Activated CD4-positive, alpha-beta T cell treated with anti-CD3 and anti-CD28 coated beads for 36 hours (primary cell): Measurements from ENCODE around the gene GNE. TPM values are rescaled to one million over a fixed set of nuclear protein-coding genes. Genes with fewer than 3 reads are reported as not detected.
"Not testable (repeated sequence)": the region's sequence is repeated elsewhere in the genome, so short reads cannot be mapped to it uniquely, and the experiment has no call there.

Experiments
- ATAC-seq: fragments of 200-7000 bp; cut with Tn5 transposase; one replicate; pipeline ENCODE4 v1.10.0; 2021; ENCODE audit warnings: mild to moderate bottlenecking, moderate library complexity
- CTCF ChIA-PET: fragments of 350-600 bp; sonication (Branson Sonifier 250); formaldehyde crosslinking; loops from one replicate; lab custom pipeline; 2021; ENCODE audit warnings: antibody characterized with exemption; lab: Charles Lee
- POLR2A ChIA-PET: fragments of 350-600 bp; sonication (Branson Sonifier 250); formaldehyde crosslinking; loops from one replicate; lab custom pipeline; 2021; ENCODE audit warnings: antibody characterized with exemption, inconsistent platforms; lab: Charles Lee
- DNase-seq: peaks from one replicate; pipeline ENCODE4 v3.0.0-alpha.2; 2020
- H3K27ac Mint-ChIP-seq: one replicate; pipeline ENCODE4 v1.8.0; 2021; ENCODE audit warnings: mixed read lengths
- H3K27me3 Mint-ChIP-seq: one replicate; pipeline ENCODE4 v1.8.0; 2021; ENCODE audit warnings: mixed read lengths
- H3K36me3 Mint-ChIP-seq: one replicate; pipeline ENCODE4 v1.8.0; 2021; ENCODE audit warnings: low read depth, mixed read lengths
- H3K4me1 Mint-ChIP-seq: one replicate; pipeline ENCODE4 v1.8.0; 2021; ENCODE audit warnings: mixed read lengths
- H3K4me3 Mint-ChIP-seq: one replicate; pipeline ENCODE4 v1.8.0; 2021; ENCODE audit warnings: mild to moderate bottlenecking, moderate library complexity, mixed read lengths
- H3K9me3 Mint-ChIP-seq: one replicate; pipeline ENCODE4 v1.8.0; 2021; ENCODE audit warnings: low read depth, mixed read lengths
- intact Hi-C, 2 experiments: fragments of 100-400 bp; cut with DNase I in 1 of 2; cut with micrococcal nuclease in 1 of 2; formaldehyde crosslinking; loops; one replicate each; pipeline versions ENCODE4 v1.14.2 to v1.15.1; 2022 to 2024; cut with DNase I, micrococcal nuclease
- total RNA-seq, 2 experiments: library from RNA; stranded (reverse); gene quantifications; one replicate each; pipeline ENCODE4 v1.2.3, GENCODE V29; 2021

GNE gene
- total RNA-seq, 2 experiments from 2014 or later: 17.0 to 19.0 TPM

DNA sequence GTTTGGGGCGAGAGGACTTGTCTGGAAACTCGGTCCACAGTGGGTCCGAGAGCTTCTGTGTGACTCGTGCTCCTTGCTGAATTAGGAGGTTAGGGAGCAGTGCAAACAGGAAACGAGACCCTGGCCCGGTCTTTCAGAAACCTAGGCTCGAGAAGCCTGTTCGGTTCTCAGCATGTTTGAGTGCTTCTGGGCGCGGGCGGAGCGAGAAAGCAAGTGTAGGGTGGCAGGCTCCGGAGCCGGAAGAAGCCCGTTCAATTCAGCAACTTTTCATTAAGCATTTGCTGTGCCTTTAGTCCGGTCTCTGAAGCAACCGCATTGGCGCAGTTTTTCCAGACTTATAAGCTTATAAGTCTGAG is 67.0 kb downstream of the GNE start:
- POLR2A ChIA-PET: interaction anchor here (1.0 to 1.4 kb wide), 3 partner anchors 48 to 209 kb away, joined by 3 to 6 read pairs (median 5); partner anchors contain the start of genes GLIPR2 and RNF38
- Mint-ChIP-seq H3K27ac (peak overlapping the region; percentile 88), H3K36me3 (peaks cover 29% of the 10 kb centered on the region), H3K4me3 (peak overlapping the region; percentile 95), H3K9me3 (no peaks in the 10 kb centered on the region), H3K4me1 (peaks cover 45% of the 10 kb centered on the region), H3K27me3 (no peaks in the 10 kb centered on the region)
- intact Hi-C loops: loop anchor here (1.0 to 10.0 kb wide), 8 partner anchors 16 to 1294 kb away; partner anchors contain the start of genes ATOSB (in 1 of the 2), CCDC107 (in 1 of the 2), CREB3 (in 1 of the 2) and GNE (in 1 of the 2)
- CTCF ChIA-PET: interaction anchor here (0.6 to 5.2 kb wide), 26 partner anchors 9 to 247 kb away, joined by 3 to 38 read pairs (median 4); partner anchors contain the start of gene CCIN
- ATAC-seq (peak; percentile 5), DNase-seq (peak; percentile 65)

DNA sequence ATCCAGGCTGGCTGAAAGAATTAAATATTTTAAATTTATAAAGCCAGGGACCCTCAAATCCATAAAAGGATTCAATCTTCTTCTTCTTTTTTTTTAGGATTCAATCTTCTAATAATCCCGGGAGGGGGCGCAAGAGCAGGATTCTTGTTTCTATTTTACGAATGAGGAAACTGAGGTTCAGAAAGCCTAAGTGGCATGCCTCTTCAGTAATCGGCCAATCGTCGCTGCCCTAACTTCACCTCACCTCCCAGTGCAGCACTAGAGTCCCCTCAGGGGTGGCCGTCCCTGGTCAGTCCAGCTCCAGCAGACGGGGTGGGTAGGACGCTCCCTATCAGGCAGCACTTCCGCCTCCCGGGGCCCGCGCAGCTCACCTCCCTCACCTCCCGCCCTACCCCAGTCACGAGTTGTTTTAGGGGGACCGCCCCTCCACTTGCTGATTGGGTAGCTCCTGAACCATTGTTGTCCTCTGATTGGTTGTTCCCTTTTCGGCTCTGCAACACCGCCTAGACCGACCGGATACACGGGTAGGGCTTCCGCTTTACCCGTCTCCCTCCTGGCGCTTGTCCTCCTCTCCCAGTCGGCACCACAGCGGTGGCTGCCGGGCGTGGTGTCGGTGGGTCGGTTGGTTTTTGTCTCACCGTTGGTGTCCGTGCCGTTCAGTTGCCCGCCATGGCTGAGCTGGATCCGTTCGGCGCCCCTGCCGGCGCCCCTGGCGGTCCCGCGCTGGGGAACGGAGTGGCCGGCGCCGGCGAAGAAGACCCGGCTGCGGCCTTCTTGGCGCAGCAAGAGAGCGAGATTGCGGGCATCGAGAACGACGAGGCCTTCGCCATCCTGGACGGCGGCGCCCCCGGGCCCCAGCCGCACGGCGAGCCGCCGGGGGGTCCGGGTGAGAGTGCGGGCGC is 67.6 kb downstream of the GNE start, which contains the start of gene CLTA:
Gene CLTA, plus strand, starts transcription at position 534 of the 902 bp plus-strand sequence. Its CDS starts 136 bp downstream, at position 670.
- DNase-seq: peak; percentile 96
- ChIA-PET POLR2A (interaction anchor here (0.6 to 1.9 kb wide), 11 partner anchors 12 to 1735 kb away, joined by 3 to 8 read pairs (median 3); partner anchors contain the start of genes GLIPR2 and RNF38), CTCF (interaction anchor here (0.5 to 5.2 kb wide), 45 partner anchors 9 to 1181 kb away, joined by 3 to 38 read pairs (median 4); partner anchors contain the start of genes CCIN and RECK)
- intact Hi-C loops: loop anchor here (1.0 to 10.0 kb wide), 15 partner anchors 16 to 1294 kb away; partner anchors contain the start of genes GNE (in 2 of the 2), ATOSB (in 1 of the 2), CCDC107 (in 1 of the 2) and CREB3 (in 1 of the 2)
- H3K4me1 Mint-ChIP-seq: peaks cover 45% of the 10 kb centered on the region
- peaks cover 29% of the 10 kb centered on the region for H3K36me3 Mint-ChIP-seq
- H3K4me3 Mint-ChIP-seq: peak within 1 kb of the TSS; percentile 95
- peak within 1 kb of the TSS; percentile 88 for H3K27ac Mint-ChIP-seq
- no peaks in the 10 kb centered on the region for H3K27me3 Mint-ChIP-seq
- peak; percentile 99 for ATAC-seq
- H3K9me3 Mint-ChIP-seq: no peaks in the 10 kb centered on the region

DNA sequence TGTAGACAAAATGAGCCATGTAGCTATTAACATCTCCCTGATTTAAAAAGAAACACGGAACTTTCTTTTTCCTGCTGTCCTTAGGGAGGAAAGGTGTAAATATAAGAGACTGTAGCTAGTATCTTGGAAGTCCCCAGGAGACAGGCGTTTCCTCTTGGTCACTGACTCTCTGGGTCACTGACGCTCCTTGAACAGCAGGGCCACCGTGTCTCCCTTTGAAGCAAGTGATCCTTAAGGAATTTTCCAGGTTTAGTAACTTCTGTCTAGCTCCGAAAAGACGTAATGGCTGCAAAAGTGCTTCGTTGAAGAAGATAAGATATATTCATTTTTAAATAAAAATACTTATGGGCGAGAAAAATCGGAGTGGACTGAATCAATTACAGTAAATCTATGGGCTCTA is 68.3 kb downstream of the GNE start:
- Mint-ChIP-seq H3K4me3 (peak overlapping the region; percentile 95), H3K9me3 (no peaks in the 10 kb centered on the region), H3K27me3 (no peaks in the 10 kb centered on the region), H3K27ac (no peak overlapping the region), H3K36me3 (peaks cover 25% of the 10 kb centered on the region), H3K4me1 (peaks cover 38% of the 10 kb centered on the region)
- ChIA-PET CTCF (interaction anchor here (0.5 to 5.2 kb wide), 40 partner anchors 8 to 1182 kb away, joined by 3 to 38 read pairs (median 4); partner anchors contain the start of genes CCIN and RECK), POLR2A (interaction anchor here (0.6 to 1.9 kb wide), 9 partner anchors 13 to 211 kb away, joined by 3 to 8 read pairs (median 3); partner anchors contain the start of genes GLIPR2 and RNF38)
- ATAC-seq: no peak
- no peak for DNase-seq
- intact Hi-C loops: loop anchor here (1.0 to 10.0 kb wide), 14 partner anchors 17 to 1295 kb away; partner anchors contain the start of genes GNE (in 2 of the 2), ATOSB (in 1 of the 2), CCDC107 (in 1 of the 2) and GLIPR2 (in 1 of the 2)

DNA sequence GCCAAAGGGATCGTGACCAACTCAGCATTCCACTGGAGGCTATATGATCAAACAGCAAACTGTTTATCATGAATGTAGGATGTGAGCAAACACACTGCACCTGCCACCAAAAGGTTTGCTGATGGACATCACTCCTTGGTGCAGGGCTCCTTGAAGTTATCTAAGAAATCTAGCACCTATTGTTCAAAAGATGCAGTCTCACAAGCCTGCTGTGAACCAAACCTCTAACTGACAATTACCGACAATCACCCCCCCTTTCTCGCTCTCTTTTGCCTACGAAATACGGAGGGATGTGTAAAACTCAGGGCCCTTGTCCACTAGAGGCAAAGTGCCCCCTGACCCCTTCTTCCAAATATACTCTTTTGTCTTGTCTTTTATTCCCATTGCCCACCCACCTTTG is 70.0 kb downstream of the GNE start:
- peaks cover 9% of the 10 kb centered on the region for H3K36me3 Mint-ChIP-seq
- H3K9me3 Mint-ChIP-seq: no peaks in the 10 kb centered on the region
- H3K27ac Mint-ChIP-seq: no peak overlapping the region
- CTCF ChIA-PET: interaction anchor here (1.0 to 5.2 kb wide), 3 partner anchors 20 to 298 kb away, joined by 3 to 38 read pairs (median 25); partner anchors contain the start of gene CCIN
- no peaks in the 10 kb centered on the region for H3K27me3 Mint-ChIP-seq
- DNase-seq (no peak), ATAC-seq (no peak)
- no peak overlapping the region for H3K4me3 Mint-ChIP-seq
- POLR2A ChIA-PET: no interaction called here
- intact Hi-C loops: no loop called here
- H3K4me1 Mint-ChIP-seq: peaks cover 21% of the 10 kb centered on the region

DNA sequence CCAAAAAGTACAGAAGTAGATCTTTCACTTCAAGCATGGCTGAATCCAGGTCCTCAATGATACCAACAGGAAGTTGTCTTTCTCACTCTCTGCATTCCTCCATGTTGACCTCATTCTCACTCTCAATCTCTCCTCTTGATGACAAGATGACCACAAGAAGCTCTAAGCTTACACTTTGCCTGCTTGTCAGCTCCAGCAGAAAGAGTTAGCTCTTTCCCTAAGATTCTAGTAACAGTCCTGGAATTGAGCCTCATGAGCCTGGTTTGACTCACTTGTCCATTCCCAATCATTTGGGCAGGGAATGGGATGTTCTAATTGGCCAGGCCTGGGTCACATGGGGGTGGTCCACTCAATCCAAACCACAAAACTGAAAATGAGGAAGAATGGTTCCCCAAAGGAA is 70.8 kb downstream of the GNE start:
- Mint-ChIP-seq H3K27me3 (no peaks in the 10 kb centered on the region), H3K4me1 (peaks cover 14% of the 10 kb centered on the region), H3K27ac (no peak overlapping the region), H3K9me3 (no peaks in the 10 kb centered on the region), H3K4me3 (no peak overlapping the region), H3K36me3 (peaks cover 6% of the 10 kb centered on the region)
- ChIA-PET POLR2A (no interaction called here), CTCF (interaction anchor here (0.6 to 1.0 kb wide), 2 partner anchors 76 to 491 kb away, joined by 3 read pairs; no protein-coding TSS in a partner anchor)
- no peak for DNase-seq
- ATAC-seq: no peak
- intact Hi-C loops: no loop called here

DNA sequence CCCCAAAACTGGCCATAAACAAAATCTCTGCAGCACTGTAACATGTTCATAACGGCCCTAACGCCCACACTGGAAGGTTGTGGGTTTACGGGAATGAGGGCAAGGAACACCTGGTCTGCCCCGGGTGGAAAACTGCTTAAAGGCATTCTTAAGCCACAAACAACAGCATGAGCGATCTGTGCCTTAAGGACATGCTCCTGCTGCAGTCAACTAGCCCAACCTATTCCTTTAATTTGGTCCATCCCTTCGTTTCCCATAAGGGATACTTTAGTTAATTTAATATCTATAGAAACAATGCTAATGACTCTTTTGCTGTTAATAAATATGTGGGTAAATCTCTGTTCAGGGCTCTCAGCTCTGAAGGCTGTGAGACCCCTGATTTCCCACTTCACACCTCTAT is 78.0 kb downstream of the GNE start:
- POLR2A ChIA-PET, intact Hi-C loops, H3K36me3 Mint-ChIP-seq, DNase-seq, H3K27ac Mint-ChIP-seq, H3K4me1 Mint-ChIP-seq, H3K4me3 Mint-ChIP-seq, H3K27me3 Mint-ChIP-seq, ATAC-seq, H3K9me3 Mint-ChIP-seq: not testable (repeated sequence)
- CTCF ChIA-PET: interaction anchor here (0.6 to 0.8 kb wide), 2 partner anchors 40 to 71 kb away, joined by 3 read pairs; no protein-coding TSS in a partner anchor

DNA sequence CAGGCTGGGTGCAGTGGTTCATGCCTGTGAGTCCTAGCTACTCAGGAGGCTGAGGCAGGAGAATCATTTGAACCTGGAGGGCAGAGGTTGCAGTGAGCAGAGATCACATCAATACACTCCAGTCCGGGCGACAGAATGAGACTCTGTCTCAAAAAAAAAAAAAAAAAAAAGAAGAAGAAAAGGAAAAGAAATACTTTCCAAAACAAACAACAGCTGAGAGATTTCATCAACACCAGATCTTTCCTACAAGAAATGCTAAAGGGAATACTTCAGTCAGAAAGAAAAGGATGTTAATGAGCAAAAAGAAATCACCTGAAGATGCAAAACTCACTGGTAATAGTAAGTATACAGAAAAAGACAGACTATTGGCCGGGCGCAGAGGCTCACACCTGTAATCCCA is 80.7 kb downstream of the GNE start:
- DNase-seq: no peak
- Mint-ChIP-seq H3K4me1 (no peaks in the 10 kb centered on the region), H3K36me3 (no peaks in the 10 kb centered on the region), H3K27me3 (no peaks in the 10 kb centered on the region), H3K9me3 (no peaks in the 10 kb centered on the region), H3K4me3 (no peak overlapping the region), H3K27ac (no peak overlapping the region)
- POLR2A ChIA-PET: interaction anchor here (0.7 kb wide), 1 partner anchor 270 kb away, joined by 3 read pairs; no protein-coding TSS in a partner anchor
- no peak for ATAC-seq
- intact Hi-C loops: no loop called here
- CTCF ChIA-PET: interaction anchor here (0.9 to 1.9 kb wide), 2 partner anchors 11 to 78 kb away, joined by 4 to 5 read pairs; no protein-coding TSS in a partner anchor

DNA sequence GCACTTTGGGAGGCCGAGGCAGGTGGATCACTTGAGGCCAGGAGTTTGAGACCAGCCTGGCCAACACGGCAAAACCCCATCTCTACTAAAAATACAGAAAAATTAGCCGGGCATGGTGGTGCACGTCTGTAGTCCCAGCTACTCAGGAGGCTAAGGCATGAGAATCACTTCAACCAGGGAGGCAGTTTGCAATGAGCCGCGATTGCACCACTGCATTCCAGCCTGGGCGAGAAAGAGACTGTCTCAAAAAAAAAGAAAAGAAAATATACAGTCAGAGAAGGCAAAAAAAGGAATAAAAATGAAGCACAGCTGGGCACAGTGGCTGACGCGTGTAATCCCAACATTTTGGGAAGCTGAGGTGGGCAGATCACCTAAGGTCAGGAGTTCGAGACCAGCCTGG is 81.8 kb downstream of the GNE start:
- intact Hi-C loops, H3K27me3 Mint-ChIP-seq, DNase-seq, H3K4me3 Mint-ChIP-seq, ATAC-seq, H3K9me3 Mint-ChIP-seq, H3K4me1 Mint-ChIP-seq, POLR2A ChIA-PET, H3K27ac Mint-ChIP-seq, H3K36me3 Mint-ChIP-seq: not testable (repeated sequence)
- CTCF ChIA-PET: interaction anchor here (1.3 to 1.9 kb wide), 2 partner anchors 73 to 77 kb away, joined by 5 read pairs; no protein-coding TSS in a partner anchor

DNA sequence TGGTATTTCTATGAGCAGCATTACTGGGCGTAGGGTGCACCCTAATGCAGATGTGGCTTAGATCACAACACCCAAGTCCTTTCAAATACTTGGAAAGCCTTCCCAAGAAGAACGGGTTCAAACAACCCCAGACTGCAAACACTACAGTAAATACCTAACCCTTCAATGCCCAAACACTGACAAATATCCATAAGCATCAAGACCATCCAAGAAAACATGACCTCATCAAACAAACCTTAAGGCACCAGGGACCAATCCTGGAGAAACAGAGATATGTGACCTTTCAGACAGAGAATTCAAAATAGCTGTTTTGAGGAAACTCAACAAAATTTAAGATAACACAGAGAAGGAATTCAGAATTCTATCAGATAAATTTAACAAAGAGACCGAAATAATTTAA is 83.0 kb downstream of the GNE start:
- H3K9me3 Mint-ChIP-seq, H3K27me3 Mint-ChIP-seq, ATAC-seq, intact Hi-C loops, H3K4me3 Mint-ChIP-seq, DNase-seq, H3K4me1 Mint-ChIP-seq, H3K36me3 Mint-ChIP-seq, POLR2A ChIA-PET, H3K27ac Mint-ChIP-seq: not testable (repeated sequence)
- CTCF ChIA-PET: interaction anchor here (1.2 to 1.6 kb wide), 3 partner anchors 8 to 72 kb away, joined by 3 to 5 read pairs (median 5); partner anchors contain the start of gene CLTA

DNA sequence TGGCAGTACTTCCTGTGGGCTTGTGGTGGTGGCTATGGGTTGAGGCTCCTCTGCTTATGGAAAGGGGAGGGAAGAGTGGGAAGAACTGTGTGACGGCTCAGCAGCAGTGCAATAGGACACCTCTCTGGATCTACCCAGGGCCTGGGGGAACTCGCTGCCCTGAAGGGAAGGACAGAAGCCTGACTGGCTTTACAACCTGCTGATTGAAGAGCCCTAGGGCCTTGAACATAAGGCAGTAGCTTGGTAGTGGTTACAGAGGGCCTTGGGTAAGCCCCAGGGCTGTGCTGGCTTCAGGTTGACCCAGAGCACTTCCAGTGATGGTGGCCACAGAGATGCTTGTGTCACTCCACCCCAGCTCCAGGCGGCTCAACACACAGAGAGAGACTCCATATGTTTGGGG is 83.5 kb downstream of the GNE start:
- ChIA-PET CTCF (interaction anchor here (1.2 to 1.6 kb wide), 2 partner anchors 8 to 15 kb away, joined by 3 to 5 read pairs; partner anchors contain the start of gene CLTA), POLR2A (no interaction called here)
- H3K27me3 Mint-ChIP-seq: no peaks in the 10 kb centered on the region
- H3K36me3 Mint-ChIP-seq: no peaks in the 10 kb centered on the region
- H3K4me1 Mint-ChIP-seq: no peaks in the 10 kb centered on the region
- H3K9me3 Mint-ChIP-seq: no peaks in the 10 kb centered on the region
- H3K4me3 Mint-ChIP-seq: no peak overlapping the region
- DNase-seq (no peak), ATAC-seq (no peak)
- no peak overlapping the region for H3K27ac Mint-ChIP-seq
- intact Hi-C loops: no loop called here
